ENCODE results near the gene LRFN4. TPM values are rescaled to one million over a fixed set of nuclear protein-coding genes. Genes with fewer than 3 reads are reported as not detected.

The LRFN4 gene
- total RNA-seq, 1 experiment from 2014 or later, result 56.7 TPM

DNA sequence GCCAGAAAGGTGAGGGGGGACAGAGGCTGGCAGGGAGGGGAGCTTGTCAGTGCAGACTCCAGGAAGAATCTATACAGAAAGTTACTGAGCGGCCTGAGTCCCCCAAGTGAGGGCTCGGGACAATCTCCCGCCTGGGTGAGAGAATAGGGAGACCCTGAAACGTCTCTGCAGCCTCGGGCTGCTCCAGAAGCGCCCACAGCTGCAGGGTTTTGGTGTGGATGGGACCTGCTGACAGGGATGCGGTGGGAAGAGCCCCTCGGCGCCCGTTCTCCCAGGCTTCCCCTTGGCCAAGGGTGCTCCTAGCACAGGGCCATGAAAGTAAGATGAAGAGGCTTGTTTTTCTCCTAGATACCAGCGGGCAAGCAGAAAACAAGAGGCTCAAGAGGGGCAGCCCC is 14.4 kb upstream of the LRFN4 start:
- CTCF ChIA-PET, result no interaction called here
- ATAC-seq (no peak; the same call in 1 of the 2 replicates), DNase-seq (ENCODE audit: low read depth, low spot score) (no peak)
- Histone ChIP-seq H3K4me1 (ENCODE audit: control insufficient read depth, insufficient read depth, low read length) (peaks cover 35% of the 10 kb centered on the region), H3K4me3 (ENCODE audit: low read depth in 2 of 2, low read length in 2 of 2) (peak overlapping the region; percentile 82 to 99), H3K36me3 (ENCODE audit: control insufficient read depth, insufficient read depth, low read length) (peaks cover 9% of the 10 kb centered on the region; the same call in 1 of the 2 replicates), H3K27ac (ENCODE audit: low read length) (peak overlapping the region; percentile 95), H3K9me3 (ENCODE audit: control insufficient read depth, insufficient read depth, low read depth, low read length) (no peaks in the 10 kb centered on the region), H3K27me3 (ENCODE audit: control insufficient read depth, insufficient read depth, low read length) (no peaks in the 10 kb centered on the region)
- intact Hi-C loops (cut with micrococcal nuclease; ENCODE audit: unreplicated experiment), result no loop called here
- TF ChIP-seq, protein P1, sequence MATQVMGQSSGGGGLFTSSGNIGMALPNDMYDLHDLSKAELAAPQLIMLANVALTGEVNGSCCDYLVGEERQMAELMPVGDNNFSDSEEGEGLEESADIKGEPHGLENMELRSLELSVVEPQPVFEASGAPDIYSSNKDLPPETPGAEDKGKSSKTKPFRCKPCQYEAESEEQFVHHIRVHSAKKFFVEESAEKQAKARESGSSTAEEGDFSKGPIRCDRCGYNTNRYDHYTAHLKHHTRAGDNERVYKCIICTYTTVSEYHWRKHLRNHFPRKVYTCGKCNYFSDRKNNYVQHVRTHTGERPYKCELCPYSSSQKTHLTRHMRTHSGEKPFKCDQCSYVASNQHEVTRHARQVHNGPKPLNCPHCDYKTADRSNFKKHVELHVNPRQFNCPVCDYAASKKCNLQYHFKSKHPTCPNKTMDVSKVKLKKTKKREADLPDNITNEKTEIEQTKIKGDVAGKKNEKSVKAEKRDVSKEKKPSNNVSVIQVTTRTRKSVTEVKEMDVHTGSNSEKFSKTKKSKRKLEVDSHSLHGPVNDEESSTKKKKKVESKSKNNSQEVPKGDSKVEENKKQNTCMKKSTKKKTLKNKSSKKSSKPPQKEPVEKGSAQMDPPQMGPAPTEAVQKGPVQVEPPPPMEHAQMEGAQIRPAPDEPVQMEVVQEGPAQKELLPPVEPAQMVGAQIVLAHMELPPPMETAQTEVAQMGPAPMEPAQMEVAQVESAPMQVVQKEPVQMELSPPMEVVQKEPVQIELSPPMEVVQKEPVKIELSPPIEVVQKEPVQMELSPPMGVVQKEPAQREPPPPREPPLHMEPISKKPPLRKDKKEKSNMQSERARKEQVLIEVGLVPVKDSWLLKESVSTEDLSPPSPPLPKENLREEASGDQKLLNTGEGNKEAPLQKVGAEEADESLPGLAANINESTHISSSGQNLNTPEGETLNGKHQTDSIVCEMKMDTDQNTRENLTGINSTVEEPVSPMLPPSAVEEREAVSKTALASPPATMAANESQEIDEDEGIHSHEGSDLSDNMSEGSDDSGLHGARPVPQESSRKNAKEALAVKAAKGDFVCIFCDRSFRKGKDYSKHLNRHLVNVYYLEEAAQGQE (IDR thresholded peaks at IDR 0.05; ENCODE audit: insufficient read depth in 1 of 2, low read depth in 2 of 2, low read length in 1 of 2), result no peak
- no peak for TF ChIP-seq POLR2AphosphoS5 (IDR thresholded peaks at IDR 0.05; ENCODE audit: low read depth, low read length)
- TF ChIP-seq TCF7L2 (IDR thresholded peaks at IDR 0.05; ENCODE audit: low read depth, low read length), result no peak
- TF ChIP-seq CTCF (IDR thresholded peaks at IDR 0.05), result no peak
- no peak for TF ChIP-seq SIN3A (IDR thresholded peaks at IDR 0.05; ENCODE audit: borderline replicate concordance, insufficient read depth, low read depth, low read length)
- in situ Hi-C loops (cut with HindIII; ENCODE audit: low pct_unique_long_range_greater_than_20kb, low sequenced_read_pairs), result no loop called here
- POLR2A ChIA-PET, result interaction anchor here (0.5 to 0.7 kb wide), 3 partner anchors 9 to 232 kb away, joined by 4 to 11 read pairs (median 4); no protein-coding TSS in a partner anchor
- no TSS peak for BruUV-seq (replicated peaks)

- peak within 1 kb of the TSS; percentile 95 for H3K27ac ChIP-seq (ENCODE audit: low read length)
- H3K36me3 ChIP-seq (ENCODE audit: control insufficient read depth, insufficient read depth, low read length), result peaks cover 10% of the 10 kb centered on the region; the same call in 1 of the 2 replicates
- no peaks in the 10 kb centered on the region for H3K9me3 ChIP-seq (ENCODE audit: control insufficient read depth, insufficient read depth, low read depth, low read length)
- no TSS peak for BruUV-seq (replicated peaks)
- no peaks in the 10 kb centered on the region for H3K27me3 ChIP-seq (ENCODE audit: control insufficient read depth, insufficient read depth, low read length)
- peak; percentile 94 for ATAC-seq
- in situ Hi-C loops (cut with HindIII; ENCODE audit: low pct_unique_long_range_greater_than_20kb, low sequenced_read_pairs), result no loop called here
- peak within 1 kb of the TSS; percentile 82 to 99 for H3K4me3 ChIP-seq (ENCODE audit: low read depth in 2 of 2, low read length in 2 of 2)
- CTCF ChIA-PET, result no interaction called here
- H3K4me1 ChIP-seq (ENCODE audit: control insufficient read depth, insufficient read depth, low read length), result peaks cover 35% of the 10 kb centered on the region
- peak; percentile 47 for DNase-seq (ENCODE audit: low read depth, low spot score)
- POLR2A ChIA-PET, result interaction anchor here (0.5 to 1.0 kb wide), 6 partner anchors 13 to 377 kb away, joined by 3 to 5 read pairs (median 4); no protein-coding TSS in a partner anchor
- intact Hi-C loops (cut with micrococcal nuclease; ENCODE audit: unreplicated experiment), result no loop called here
- TF ChIP-seq POLR2AphosphoS5 (IDR thresholded peaks at IDR 0.05; ENCODE audit: low read depth, low read length) (peak; percentile 97), TCF7L2 (IDR thresholded peaks at IDR 0.05; ENCODE audit: low read depth, low read length) (0 out of 2 replicates have a peak, but pooled peaks have one; percentile 36), SIN3A (IDR thresholded peaks at IDR 0.05; ENCODE audit: borderline replicate concordance, insufficient read depth, low read depth, low read length) (peak; percentile 93; the same call in 1 of the 2 replicates), CTCF (IDR thresholded peaks at IDR 0.05) (no peak)
Observed at GRCh38 chr11:66842896-66843775, 13.7 kb upstream of the LRFN4 start, which contains the start of gene RCE1. RCE1 (plus strand) TSS chr11:66843441; CDS start chr11:66843456, 15 bp downstream.
